ENCODE measurements around the gene ACSM3.
"Not testable (repeated sequence)": the region's sequence is repeated elsewhere in the genome, so short reads cannot be mapped to it uniquely, and the experiment has no call there.

Gene ACSM3

GRCh38 chr16:20755799-20756198, 8.0 kb upstream of the ACSM3 start:
- not testable (repeated sequence) for DNase-seq

DNA sequence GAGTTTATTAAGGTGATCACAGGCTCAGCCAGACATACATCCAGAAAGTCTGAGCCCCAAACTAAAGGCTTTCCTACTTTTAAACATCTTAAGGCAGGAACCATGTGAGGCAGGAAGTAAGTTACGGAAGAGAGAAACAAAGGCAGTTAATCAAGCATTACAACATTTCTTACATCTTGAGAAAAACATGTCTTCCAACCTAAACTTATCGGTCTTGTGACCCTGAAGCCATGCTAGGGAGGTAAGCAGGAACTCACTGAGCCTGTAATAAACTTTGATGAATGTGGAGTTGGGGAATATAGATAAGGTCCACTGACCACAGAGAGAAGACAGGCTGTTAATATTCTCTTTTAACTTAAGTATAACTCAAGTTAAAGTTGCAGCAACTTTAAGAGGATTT, 3.5 kb upstream of the ACSM3 start:
- DNase-seq, result no peak

GRCh38 chr16:20761175-20761574, 2.6 kb upstream of the ACSM3 start:
- DNase-seq, result no peak

GRCh38 chr16:20762404-20763123, 1.2 kb upstream of the ACSM3 start:
- DNase-seq, result no peak

DNA sequence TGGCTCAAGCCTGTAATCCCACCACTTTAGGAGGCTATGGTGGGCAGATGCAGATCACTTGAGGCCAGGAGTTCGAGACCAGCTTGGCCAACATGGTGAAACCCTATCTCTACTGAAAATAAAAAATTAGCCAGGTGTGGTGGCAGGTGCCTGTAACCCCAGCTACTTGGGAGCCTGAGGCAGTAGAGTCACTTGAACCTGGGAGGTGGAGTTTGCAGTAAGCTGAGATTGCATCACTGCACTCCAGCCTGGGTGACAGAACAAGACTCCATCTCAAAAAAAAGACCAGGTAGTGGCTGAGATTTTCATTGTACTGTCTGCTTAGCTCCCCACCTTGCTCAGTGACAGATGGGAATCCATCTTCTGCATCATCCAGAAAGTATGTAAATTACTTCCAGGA, 634 bp downstream of the ACSM3 start:
- not testable (repeated sequence) for DNase-seq

DNA sequence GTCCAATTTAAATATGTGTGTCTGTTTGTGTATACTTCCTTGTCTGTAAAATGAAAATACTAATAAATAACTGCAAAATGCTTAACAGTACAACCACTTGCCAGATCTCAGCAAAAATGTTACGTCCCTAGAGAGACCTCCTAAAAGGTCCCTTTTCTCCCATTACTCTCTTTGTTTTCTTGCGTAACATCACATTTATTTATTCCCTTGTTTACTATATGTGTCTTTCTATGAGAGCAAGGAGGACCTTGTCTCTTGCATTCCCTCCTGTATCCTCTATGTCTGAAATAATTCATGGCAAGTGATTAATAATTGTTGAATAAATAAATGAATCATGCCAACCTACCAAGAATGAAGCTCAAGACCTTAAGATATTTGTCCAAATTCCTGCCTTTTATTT, 1.9 kb downstream of the ACSM3 start:
- DNase-seq, result no peak

- no peak for DNase-seq
These were observed 2.5 kb downstream of the ACSM3 start for GRCh38 chr16:20766294-20766693.

DNA sequence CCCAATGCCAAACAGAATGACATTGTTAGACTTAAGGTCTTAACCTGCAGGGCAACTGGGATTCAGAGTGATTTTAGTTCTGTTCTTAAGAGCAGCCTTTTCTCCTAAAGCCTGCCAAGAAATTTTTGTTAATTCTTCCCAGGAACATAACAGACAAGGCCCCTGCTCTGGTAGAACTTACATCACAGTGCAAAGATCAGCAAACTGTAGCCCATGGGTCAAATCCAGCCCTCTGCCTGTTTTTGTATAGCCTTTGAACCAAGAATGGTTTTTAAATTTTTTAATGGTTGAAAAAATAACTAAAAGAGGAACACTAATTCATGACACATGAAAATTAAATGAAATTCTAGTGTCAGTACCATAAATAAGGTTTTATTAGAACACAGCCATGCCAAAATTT, 3.8 kb downstream of the ACSM3 start:
- DNase-seq, result no peak

DNA sequence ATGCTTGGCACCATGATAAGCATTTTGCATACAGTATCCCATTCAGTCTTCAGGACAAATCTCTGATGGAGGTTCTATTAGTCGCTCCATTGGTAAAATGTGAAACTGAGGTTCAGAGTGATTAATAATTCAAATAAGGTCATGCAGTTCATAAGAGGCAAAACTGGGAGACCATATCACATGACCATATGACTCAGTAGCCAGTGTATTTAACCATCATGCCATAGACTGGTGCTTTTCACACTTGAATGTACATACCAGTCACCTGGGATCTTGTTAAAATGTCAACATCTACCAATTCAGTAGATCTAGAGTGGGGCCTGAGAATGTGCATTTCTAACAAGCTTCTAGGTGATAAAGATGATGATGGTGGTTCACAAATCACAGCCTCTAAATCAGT, 4.3 kb downstream of the ACSM3 start:
- no peak for DNase-seq

GRCh38 chr16:20768818-20769217, 5.0 kb downstream of the ACSM3 start:
- no peak for DNase-seq

DNA sequence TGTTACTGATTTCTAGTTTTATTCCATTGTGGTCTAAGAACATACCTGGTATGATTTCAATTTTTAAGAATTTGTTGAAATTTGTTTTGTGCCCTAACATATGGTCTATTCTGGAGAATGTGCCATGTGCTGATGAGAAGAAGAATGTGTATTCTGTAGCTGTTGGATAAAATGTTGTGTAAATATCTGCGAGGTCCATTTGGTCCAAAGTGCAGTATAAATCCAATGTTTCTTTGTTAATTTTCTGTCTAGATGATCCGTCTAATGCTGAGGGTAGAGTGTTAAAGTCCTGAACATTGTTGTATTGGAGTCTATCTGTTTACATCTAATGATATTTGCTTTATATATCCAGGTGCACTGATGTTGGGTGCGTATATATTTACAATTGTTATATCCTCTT, 9.9 kb downstream of the ACSM3 start:
- DNase-seq, result no peak

GRCh38 chr16:20774703-20775362, 11.0 kb downstream of the ACSM3 start:
- peak; percentile 59 for DNase-seq

GRCh38 chr16:20781697-20782096, 17.9 kb downstream of the ACSM3 start:
- DNase-seq, result no peak

DNA sequence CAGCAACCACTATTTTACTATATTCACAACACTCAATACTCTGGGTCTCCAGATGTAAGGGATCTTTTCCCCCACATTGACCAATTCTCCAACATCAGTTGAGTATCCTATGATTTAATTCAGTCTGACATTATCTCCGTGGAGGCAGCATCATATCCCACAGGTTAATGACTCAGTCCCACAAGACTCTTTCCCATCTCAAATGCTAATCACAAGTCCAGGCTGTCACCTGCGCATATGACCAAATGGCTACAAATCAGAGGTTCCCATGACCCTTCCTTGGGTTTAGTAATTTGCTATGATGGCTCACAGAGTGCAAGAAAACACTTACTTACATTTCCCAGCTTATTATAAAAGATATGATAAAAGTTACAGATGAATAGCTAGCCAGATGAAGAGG, 18.7 kb downstream of the ACSM3 start:
- no peak for DNase-seq

- no peak for DNase-seq
These were observed 20.4 kb downstream of the ACSM3 start for GRCh38 chr16:20784204-20784603.

- no peak for DNase-seq
These were observed 25.3 kb downstream of the ACSM3 start for GRCh38 chr16:20789130-20789529.

DNA sequence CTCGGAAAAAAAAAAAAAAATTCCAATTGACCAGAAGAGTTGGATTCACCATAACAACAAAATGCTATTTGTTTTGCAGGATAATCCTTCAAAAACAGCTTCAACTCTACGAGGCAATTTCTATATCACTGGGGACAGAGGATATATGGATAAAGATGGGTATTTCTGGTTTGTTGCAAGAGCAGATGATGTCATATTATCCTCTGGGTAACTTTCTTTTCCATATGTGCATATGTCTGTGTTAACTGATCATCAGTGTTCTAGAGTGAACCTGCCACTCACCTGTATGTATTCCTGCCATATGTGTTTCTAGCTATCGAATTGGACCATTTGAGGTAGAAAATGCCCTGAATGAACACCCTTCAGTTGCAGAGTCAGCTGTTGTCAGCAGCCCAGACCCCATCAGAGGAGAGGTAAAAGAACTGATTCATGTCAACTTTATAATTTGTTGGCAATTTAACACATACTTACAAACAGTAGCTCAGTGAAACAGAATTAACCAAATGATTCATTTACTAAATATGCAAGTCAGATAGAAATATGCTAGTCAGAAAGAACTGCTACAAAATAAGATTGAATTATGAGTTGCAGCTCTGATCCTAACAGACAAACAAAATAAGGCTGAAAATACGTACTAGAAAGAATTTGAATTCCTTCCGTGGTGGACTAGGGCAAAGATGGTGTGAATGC, 28.3 kb downstream of the ACSM3 start:
- no peak for DNase-seq

GRCh38 chr16:20798364-20798763, 34.5 kb downstream of the ACSM3 start:
- peak; percentile 9 for DNase-seq

DNA sequence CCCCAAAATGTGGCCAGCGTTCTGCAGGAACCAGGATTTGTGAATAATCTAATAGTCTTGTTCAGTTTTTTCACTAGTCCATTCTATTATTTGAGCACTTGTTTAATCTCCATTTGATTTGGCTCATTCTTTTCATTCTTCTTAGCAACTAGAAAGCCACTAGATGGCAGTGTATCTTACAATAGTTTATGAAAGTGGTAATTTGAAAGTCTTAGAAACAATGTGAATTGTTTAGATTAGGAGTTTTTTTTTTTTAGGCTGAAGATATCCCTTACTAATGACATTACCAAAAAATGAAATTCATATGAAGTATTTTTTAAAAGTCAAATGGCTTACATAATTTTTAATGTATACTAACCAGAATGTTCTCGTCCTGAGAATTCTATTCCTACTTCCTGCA, 35.8 kb downstream of the ACSM3 start:
- DNase-seq, result peak; percentile 3

DNA sequence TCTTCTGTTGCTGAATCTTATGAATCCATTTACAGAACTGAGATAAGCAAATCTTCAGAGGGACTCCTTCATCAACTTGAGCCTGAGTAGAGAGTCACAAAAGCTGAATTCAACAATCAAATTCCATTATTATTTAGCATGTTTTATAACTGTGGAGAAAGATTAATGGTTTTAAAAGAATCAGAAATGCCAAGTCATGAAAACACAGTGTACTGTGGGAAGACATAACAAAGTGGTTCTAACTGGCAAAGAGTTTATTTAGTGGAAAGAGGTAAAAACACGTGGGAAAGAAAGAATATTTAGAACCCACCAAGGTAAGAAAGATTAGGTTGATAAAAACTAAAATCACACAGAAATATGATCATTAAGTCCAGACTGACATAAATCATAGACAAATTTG, 37.5 kb downstream of the ACSM3 start:
- no peak for DNase-seq

- no peak for DNase-seq
These were observed 39.4 kb downstream of the ACSM3 start for GRCh38 chr16:20803192-20803560.

DNA sequence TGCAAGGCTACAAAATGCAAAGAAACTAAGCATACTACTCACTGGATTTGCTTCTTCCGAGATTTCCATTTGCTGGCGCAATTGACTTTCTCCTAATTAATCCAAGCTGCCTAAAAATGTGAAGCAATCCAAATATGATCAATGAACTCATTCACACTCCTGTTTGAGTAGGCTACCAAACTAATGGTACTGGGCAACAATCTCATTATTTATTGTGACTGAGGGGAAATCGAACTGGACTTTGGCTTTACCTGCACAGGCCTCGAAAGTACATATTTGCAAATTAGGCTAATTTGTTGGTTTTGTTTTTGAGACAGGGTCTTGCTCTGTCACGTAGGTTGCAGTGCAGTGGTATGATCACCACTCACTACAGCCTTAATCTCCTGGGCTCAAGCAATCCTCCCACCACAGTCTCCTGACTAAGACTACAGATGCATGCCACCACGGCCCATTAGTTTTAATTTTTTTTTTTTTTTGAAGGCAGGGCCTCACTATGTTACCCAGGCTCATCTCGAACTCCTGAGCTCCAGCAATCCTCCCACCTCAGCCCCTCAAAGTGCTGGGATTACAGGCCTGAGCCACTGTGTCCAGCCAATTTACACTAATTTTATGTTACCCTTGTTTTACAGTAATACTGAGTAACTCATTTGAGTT, 39.9 kb downstream of the ACSM3 start:
- DNase-seq, result no peak

DNA sequence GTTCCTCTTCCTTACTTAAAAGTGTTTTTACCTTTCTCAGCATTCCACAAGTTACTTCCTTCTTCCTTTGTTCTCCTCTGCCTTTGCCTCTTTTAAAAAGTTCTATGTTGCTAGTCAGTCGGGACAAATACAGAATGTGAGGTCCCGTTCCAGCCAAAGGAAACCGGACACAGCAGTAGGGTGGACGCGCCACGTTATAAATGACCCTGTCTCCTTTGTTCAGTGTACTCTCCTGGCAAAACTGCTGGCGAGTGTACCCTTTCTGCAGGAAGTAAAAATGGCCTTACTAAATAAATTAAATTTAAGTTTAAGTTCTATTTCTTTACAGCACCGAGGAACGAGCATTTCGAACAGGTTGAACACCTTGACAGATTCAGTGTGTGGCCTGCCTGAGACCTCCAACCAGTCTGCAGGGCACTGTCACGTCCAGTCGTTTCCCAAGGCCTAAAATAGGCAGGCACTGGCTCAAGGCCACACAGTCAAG, 41.9 kb downstream of the ACSM3 start:
- DNase-seq, result not testable (repeated sequence)
